HEK293 (cell line): ENCODE measurements around the gene SLC4A1.

Source experiments
- CTCF ChIA-PET: fragments of 350-600 bp; formaldehyde crosslinking; extraction: SDS; loops from one replicate; lab custom pipeline; 2021; ENCODE audit warnings: antibody characterized with exemption; lab: Yijun Ruan, JAX
- POLR2A ChIA-PET: fragments of 300-600 bp; formaldehyde crosslinking; extraction: SDS; loops from one replicate; lab custom pipeline; 2020; ENCODE audit warnings: antibody characterized with exemption, inconsistent platforms; lab: Yijun Ruan, JAX
- H3K27ac ChIP-seq: fragments of 200-500 bp; sonication (Bioruptor generic); 2 replicates; pipeline ENCODE4 v1.5.1; 2014; ENCODE audit warnings: low read depth, low read length, control low read depth, inconsistent platforms; ENCODE audit errors: extremely low read depth
- H3K36me3 ChIP-seq, 2 experiments: fragments of 200-500 bp in 1 of 2; sonication (Bioruptor generic) in 1 of 2; 1 replicate in 1 of 2; 2 replicates in 1 of 2; pipeline ENCODE4 v1.5.1; 2014 to 2017; ENCODE audit warnings: inconsistent platforms in 2 of 2, low read length in 2 of 2; ENCODE audit not compliant: control insufficient read depth in 2 of 2, insufficient read depth in 1 of 2
- H3K4me1 ChIP-seq: fragments of 200-500 bp; sonication (Bioruptor generic); 2 replicates; pipeline ENCODE4 v1.5.1; 2014; ENCODE audit warnings: mild to moderate bottlenecking, low read length, inconsistent platforms; ENCODE audit not compliant: control insufficient read depth, insufficient read depth
- H3K4me3 ChIP-seq: 2 replicates; pipeline ENCODE4 v1.5.1; 2011; ENCODE audit warnings: low read depth, mild to moderate bottlenecking, control low read depth, low read length, moderate library complexity
- H3K9me3 ChIP-seq: fragments of 200-500 bp; sonication (Bioruptor generic); 2 replicates; pipeline ENCODE4 v1.5.1; 2014; ENCODE audit warnings: low read depth, low read length, inconsistent platforms; ENCODE audit not compliant: control insufficient read depth, insufficient read depth
- GFI1B ChIP-seq: fragments of 450-650 bp; formaldehyde crosslinking; IDR thresholded peaks from 2 replicates; pipeline ENCODE4 v1.5.1; 2016; ENCODE audit warnings: missing biosample characterization, missing genetic modification characterization
- IKZF3 ChIP-seq: fragments of 450-650 bp; IDR thresholded peaks from 2 replicates; pipeline ENCODE4 v1.5.0; 2018; ENCODE audit warnings: missing biosample characterization, mild to moderate bottlenecking, missing genetic modification characterization, moderate library complexity
- KLF10 ChIP-seq: fragments of 450-650 bp; IDR thresholded peaks from 2 replicates; pipeline ENCODE4 v1.5.1; 2018; ENCODE audit warnings: missing biosample characterization, mild to moderate bottlenecking, missing genetic modification characterization
- SP3 ChIP-seq: fragments of 450-650 bp; formaldehyde crosslinking; IDR thresholded peaks from 2 replicates; pipeline ENCODE4 v1.5.1; 2016; ENCODE audit warnings: missing biosample characterization, missing genetic modification characterization
- YY2 ChIP-seq: fragments of 450-650 bp; formaldehyde crosslinking; IDR thresholded peaks from 2 replicates; pipeline ENCODE4 v1.5.1; 2016; ENCODE audit warnings: missing biosample characterization, missing genetic modification characterization
- ZEB2 ChIP-seq: fragments of 450-650 bp; formaldehyde crosslinking; IDR thresholded peaks from 2 replicates; pipeline ENCODE4 v1.5.1; 2016; ENCODE audit warnings: missing biosample characterization, missing genetic modification characterization
- ZNF112 ChIP-seq: fragments of 450-650 bp; formaldehyde crosslinking; IDR thresholded peaks from 2 replicates; pipeline ENCODE4 v1.5.0; 2017; ENCODE audit warnings: missing biosample characterization, missing genetic modification characterization
- ZNF16 ChIP-seq: fragments of 450-650 bp; formaldehyde crosslinking; IDR thresholded peaks from 2 replicates; pipeline ENCODE4 v1.5.1; 2016; ENCODE audit warnings: low read depth, missing biosample characterization, missing genetic modification characterization
- ZNF2 ChIP-seq: fragments of 450-650 bp; formaldehyde crosslinking; IDR thresholded peaks from 2 replicates; pipeline ENCODE4 v1.5.1; 2016; ENCODE audit warnings: missing biosample characterization, missing genetic modification characterization
- ZNF202 ChIP-seq: fragments of 450-650 bp; formaldehyde crosslinking; IDR thresholded peaks from 2 replicates; pipeline ENCODE4 v1.5.1; 2016; ENCODE audit warnings: missing biosample characterization, missing genetic modification characterization, borderline replicate concordance
- ZNF223 ChIP-seq: fragments of 450-650 bp; formaldehyde crosslinking; IDR thresholded peaks from 2 replicates; pipeline ENCODE4 v1.5.1; 2016; ENCODE audit warnings: missing biosample characterization, missing genetic modification characterization
- ZNF37A ChIP-seq: fragments of 450-650 bp; IDR thresholded peaks from 2 replicates; pipeline ENCODE4 v1.5.1; 2018; ENCODE audit warnings: missing biosample characterization, missing genetic modification characterization
- ZNF391 ChIP-seq: fragments of 450-650 bp; formaldehyde crosslinking; IDR thresholded peaks from 2 replicates; pipeline ENCODE4 v1.5.1; 2016; ENCODE audit warnings: low read depth, missing biosample characterization, missing genetic modification characterization, borderline replicate concordance
- ZNF433 ChIP-seq: fragments of 450-650 bp; formaldehyde crosslinking; IDR thresholded peaks from 2 replicates; pipeline ENCODE4 v1.5.1; 2016; ENCODE audit warnings: missing biosample characterization, missing genetic modification characterization, low read depth
- ZNF48 ChIP-seq: fragments of 450-650 bp; formaldehyde crosslinking; IDR thresholded peaks from 2 replicates; pipeline ENCODE4 v1.5.1; 2016; ENCODE audit warnings: missing biosample characterization, missing genetic modification characterization
- ZNF621 ChIP-seq: fragments of 450-650 bp; formaldehyde crosslinking; IDR thresholded peaks from 2 replicates; pipeline ENCODE4 v1.5.1; 2017; ENCODE audit warnings: missing biosample characterization, missing genetic modification characterization
- ZNF623 ChIP-seq: fragments of 450-650 bp; formaldehyde crosslinking; IDR thresholded peaks from 2 replicates; pipeline ENCODE4 v1.5.1; 2016; ENCODE audit warnings: missing biosample characterization, missing genetic modification characterization
- ZNF654 ChIP-seq: fragments of 450-650 bp; formaldehyde crosslinking; IDR thresholded peaks from 2 replicates; pipeline ENCODE4 v1.5.1; 2016; ENCODE audit warnings: low read depth, missing biosample characterization, missing genetic modification characterization
- ZNF658 ChIP-seq: fragments of 450-650 bp; formaldehyde crosslinking; IDR thresholded peaks from 2 replicates; pipeline ENCODE4; 2016; ENCODE audit warnings: missing biosample characterization, missing genetic modification characterization
- ZNF660 ChIP-seq: fragments of 450-650 bp; IDR thresholded peaks from 2 replicates; pipeline ENCODE4 v1.5.1; 2018; ENCODE audit warnings: missing biosample characterization, mild to moderate bottlenecking, missing genetic modification characterization
- ZNF664 ChIP-seq: fragments of 450-650 bp; formaldehyde crosslinking; IDR thresholded peaks from 2 replicates; pipeline ENCODE4 v1.5.1; 2016; ENCODE audit warnings: missing biosample characterization, missing genetic modification characterization
- ZNF701 ChIP-seq: fragments of 450-650 bp; formaldehyde crosslinking; IDR thresholded peaks from 2 replicates; pipeline ENCODE4 v1.5.1; 2016; ENCODE audit warnings: missing biosample characterization, missing genetic modification characterization
- TF ChIP-seq, protein P1 (sequence below): fragments of 450-650 bp; formaldehyde crosslinking; IDR thresholded peaks from 2 replicates; pipeline ENCODE4 v1.5.1; 2017; ENCODE audit warnings: missing biosample characterization, mild to moderate bottlenecking, missing genetic modification characterization, moderate library complexity
- TF ChIP-seq, protein P2 (sequence below): fragments of 450-650 bp; formaldehyde crosslinking; IDR thresholded peaks from 2 replicates; pipeline ENCODE4 v1.5.1; 2016; ENCODE audit warnings: missing biosample characterization, missing genetic modification characterization

The SLC4A1 gene

DNA sequence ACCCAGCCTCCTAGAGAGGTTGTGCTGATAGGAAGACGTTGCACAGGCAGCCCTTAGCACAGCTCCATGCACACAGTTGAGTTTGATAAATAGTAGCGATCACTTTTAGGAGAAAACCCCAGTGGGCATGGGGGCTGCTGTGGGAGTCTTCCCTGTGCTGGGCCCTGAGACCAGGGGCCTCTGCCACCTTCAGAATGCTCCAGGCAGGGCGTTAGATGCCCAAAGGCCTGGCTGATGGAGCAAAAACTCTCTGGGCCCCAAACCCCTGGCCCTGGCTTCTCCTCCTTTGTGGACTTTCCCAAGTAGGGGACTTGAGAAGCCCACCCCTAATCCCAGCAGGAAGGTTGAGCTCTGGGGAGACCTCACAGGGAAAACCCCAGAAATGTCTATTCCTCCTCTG, 14.3 kb upstream of the SLC4A1 start:
- no peaks in the 10 kb centered on the region for H3K9me3 ChIP-seq
- H3K27ac ChIP-seq, result no peak overlapping the region
- ChIA-PET POLR2A (interaction anchor here (0.6 to 0.7 kb wide), 2 partner anchors 67 to 96 kb away, joined by 5 read pairs; no protein-coding TSS in a partner anchor), CTCF (interaction anchor here (0.8 kb wide), 1 partner anchor 65 kb away, joined by 4 read pairs; no protein-coding TSS in a partner anchor)
- no peaks in the 10 kb centered on the region for H3K4me1 ChIP-seq
- no peak for TF ChIP-seq ZNF664 (tag by site-specific recombination)
- TF ChIP-seq YY2 (tag by site-specific recombination), result no peak
- TF ChIP-seq ZNF701, result no peak
- no peak for TF ChIP-seq ZNF223 (tag by site-specific recombination)
- no peak for TF ChIP-seq KLF10 (tag by site-specific recombination)
- TF ChIP-seq ZNF658, result no peak
- TF ChIP-seq ZNF621 (tag by site-specific recombination), result no peak
- TF ChIP-seq, protein P1, sequence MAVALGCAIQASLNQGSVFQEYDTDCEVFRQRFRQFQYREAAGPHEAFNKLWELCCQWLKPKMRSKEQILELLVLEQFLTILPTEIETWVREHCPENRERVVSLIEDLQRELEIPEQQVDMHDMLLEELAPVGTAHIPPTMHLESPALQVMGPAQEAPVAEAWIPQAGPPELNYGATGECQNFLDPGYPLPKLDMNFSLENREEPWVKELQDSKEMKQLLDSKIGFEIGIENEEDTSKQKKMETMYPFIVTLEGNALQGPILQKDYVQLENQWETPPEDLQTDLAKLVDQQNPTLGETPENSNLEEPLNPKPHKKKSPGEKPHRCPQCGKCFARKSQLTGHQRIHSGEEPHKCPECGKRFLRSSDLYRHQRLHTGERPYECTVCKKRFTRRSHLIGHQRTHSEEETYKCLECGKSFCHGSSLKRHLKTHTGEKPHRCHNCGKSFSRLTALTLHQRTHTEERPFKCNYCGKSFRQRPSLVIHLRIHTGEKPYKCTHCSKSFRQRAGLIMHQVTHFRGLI, result no peak
- no peak for TF ChIP-seq ZNF202 (tag by site-specific recombination)
- TF ChIP-seq ZEB2 (tag by site-specific recombination), result no peak
- H3K4me3 ChIP-seq, result no peak overlapping the region
- H3K36me3 ChIP-seq, result no peaks in the 10 kb centered on the region

DNA sequence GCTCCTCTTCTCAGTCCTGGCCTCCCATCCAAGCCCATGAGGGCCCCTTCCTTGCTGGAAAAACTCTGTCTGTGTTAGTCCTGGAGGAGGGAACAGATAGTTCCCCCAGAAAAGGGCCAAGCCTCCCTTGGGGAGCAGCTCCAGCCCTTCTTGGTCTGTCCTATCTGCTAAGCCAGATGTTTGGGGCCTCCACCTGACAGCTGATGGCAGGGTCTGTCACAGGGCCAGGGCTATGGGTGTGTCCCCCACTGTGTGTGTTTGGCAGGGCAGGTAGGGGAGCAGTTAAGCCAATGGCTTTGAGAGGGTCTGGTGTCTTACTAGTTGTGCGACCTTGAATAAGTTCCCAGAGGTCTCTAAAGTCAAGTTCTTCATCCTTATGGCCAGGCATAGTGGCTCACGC, 13.6 kb upstream of the SLC4A1 start:
- Histone ChIP-seq H3K4me3 (no peak overlapping the region), H3K4me1 (no peaks in the 10 kb centered on the region), H3K27ac (no peak overlapping the region), H3K9me3 (no peaks in the 10 kb centered on the region), H3K36me3 (no peaks in the 10 kb centered on the region)
- CTCF ChIA-PET, result interaction anchor here (0.8 kb wide), 1 partner anchor 64 kb away, joined by 4 read pairs; no protein-coding TSS in a partner anchor
- POLR2A ChIA-PET, result interaction anchor here (0.7 kb wide), 1 partner anchor 67 kb away, joined by 5 read pairs; no protein-coding TSS in a partner anchor
- no peak for TF ChIP-seq SP3
- TF ChIP-seq ZNF2, result no peak
- no peak for TF ChIP-seq ZNF433 (tag by site-specific recombination)
- TF ChIP-seq ZNF654 (tag by site-specific recombination), result no peak
- no peak for TF ChIP-seq ZNF391 (tag by site-specific recombination)
- no peak for TF ChIP-seq ZNF112 (tag by site-specific recombination)
- no peak for TF ChIP-seq ZNF37A (tag by site-specific recombination)
- no peak for TF ChIP-seq IKZF3
- TF ChIP-seq ZNF16 (tag by site-specific recombination), result no peak
- TF ChIP-seq ZNF623 (tag by site-specific recombination), result no peak
- no peak for TF ChIP-seq ZNF660
- TF ChIP-seq, protein P2, sequence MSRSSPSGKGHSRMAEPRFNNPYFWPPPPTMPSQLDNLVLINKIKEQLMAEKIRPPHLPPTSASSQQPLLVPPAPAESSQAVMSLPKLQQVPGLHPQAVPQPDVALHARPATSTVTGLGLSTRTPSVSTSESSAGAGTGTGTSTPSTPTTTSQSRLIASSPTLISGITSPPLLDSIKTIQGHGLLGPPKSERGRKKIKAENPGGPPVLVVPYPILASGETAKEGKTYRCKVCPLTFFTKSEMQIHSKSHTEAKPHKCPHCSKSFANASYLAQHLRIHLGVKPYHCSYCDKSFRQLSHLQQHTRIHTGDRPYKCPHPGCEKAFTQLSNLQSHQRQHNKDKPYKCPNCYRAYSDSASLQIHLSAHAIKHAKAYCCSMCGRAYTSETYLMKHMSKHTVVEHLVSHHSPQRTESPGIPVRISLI (tag by site-specific recombination), result no peak
- TF ChIP-seq GFI1B (tag by site-specific recombination), result no peak
- TF ChIP-seq ZNF48 (tag by site-specific recombination), result no peak
